HepG2 (cell line): ENCODE data around the gene AK9. TPM values are rescaled to one million over a fixed set of nuclear protein-coding genes. Genes with fewer than 3 reads are reported as not detected.

ENCODE experiments used
- ATAC-seq: fragments of 200-7000 bp; cut with Tn5 transposase; 3 replicates; pipeline ENCODE4 v1.9.1; 2020; ENCODE audit warnings: mild to moderate bottlenecking, moderate library complexity
- BruUV-seq: library from RNA; stranded (reverse); fragments of 400-500 nt; replicated peaks from 2 replicates; lab custom pipeline; 2021; lab: Mats Ljungman, UMichigan
- CTCF ChIA-PET: fragments of 300-600 bp; formaldehyde crosslinking; extraction: SDS; loops from one replicate; lab custom pipeline; 2021; ENCODE audit warnings: low total read pairs, inconsistent platforms, low intra/inter-chr PET ratio; lab: Yijun Ruan, JAX
- POLR2A ChIA-PET: fragments of 350-600 bp; sonication (Branson Sonifier 250); formaldehyde crosslinking; loops from one replicate; lab custom pipeline; 2020; ENCODE audit warnings: antibody characterized with exemption, inconsistent platforms; lab: Yijun Ruan, JAX
- DNase-seq: peaks from one replicate; pipeline ENCODE4 v3.0.0-alpha.2; 2015; ENCODE audit warnings: low spot score
- FAIRE-seq: peaks from 3 replicates; lab custom pipeline; 2011; peaks lifted over from hg19 to GRCh38; lab: Jason Lieb, UNC
- H2AFZ ChIP-seq: one replicate; pipeline ENCODE4 v1.6.1; 2011; ENCODE audit warnings: low read length, inconsistent platforms
- H3K27ac ChIP-seq: fragments of 300-600 bp; 3 replicates; pipeline ENCODE4 v1.8.0; 2011; ENCODE audit warnings: mixed run types, mild to moderate bottlenecking, mixed read lengths, low read length, inconsistent platforms; ENCODE audit not compliant: insufficient read depth; ENCODE audit errors: extremely low read length
- H3K27me3 ChIP-seq, 2 experiments: fragments of 200-600 bp in 1 of 2; 2 replicates in 1 of 2; 3 replicates in 1 of 2; pipeline versions ENCODE4 v1.6.0 to v1.8.0; 2011; ENCODE audit warnings: low read length in 2 of 2, mild to moderate bottlenecking in 2 of 2, moderate library complexity in 2 of 2, inconsistent platforms in 1 of 2; ENCODE audit not compliant: insufficient read depth in 2 of 2, control insufficient read depth in 1 of 2
- H3K36me3 ChIP-seq, 2 experiments: fragments of 200-600 bp in 1 of 2; replicated peaks in 1 of 2; 2 replicates in 1 of 2; 3 replicates in 1 of 2; pipeline versions ENCODE4 v1.5.1 to v1.8.0; 2011; ENCODE audit warnings: low read length in 2 of 2, inconsistent platforms in 1 of 2; ENCODE audit not compliant: insufficient read depth in 2 of 2, control insufficient read depth in 1 of 2
- H3K4me1 ChIP-seq: 2 replicates; pipeline ENCODE4 v1.5.1; 2012; ENCODE audit warnings: low read length, inconsistent platforms; ENCODE audit not compliant: insufficient read depth
- H3K4me2 ChIP-seq: 2 replicates; pipeline ENCODE4 v1.6.0; 2011; ENCODE audit warnings: low read depth, low read length, inconsistent platforms
- H3K4me3 ChIP-seq, 3 experiments: fragments of 200-600 bp in 1 of 3; sonication (generic), shearing (Covaris generic) in 1 of 3; replicated peaks in 1 of 3; 2 replicates each; pipeline ENCODE4 v1.5.1; 2011 to 2016; ENCODE audit warnings: low read length in 3 of 3, inconsistent platforms in 2 of 3, low read depth in 2 of 3, mild to moderate bottlenecking in 2 of 3, control low read depth in 1 of 3, mixed read lengths in 1 of 3; ENCODE audit not compliant: insufficient read depth in 1 of 3
- H3K79me2 ChIP-seq: one replicate; pipeline ENCODE4 v1.6.1; 2011; ENCODE audit warnings: low read length, inconsistent platforms; ENCODE audit not compliant: insufficient read depth
- H3K9ac ChIP-seq: 2 replicates; pipeline ENCODE4 v1.6.0; 2011; ENCODE audit warnings: mild to moderate bottlenecking, low read depth, low read length, inconsistent platforms; ENCODE audit not compliant: insufficient read depth
- H3K9me3 ChIP-seq: 2 replicates; pipeline ENCODE4 v1.5.1; 2012; ENCODE audit warnings: mild to moderate bottlenecking, low read length
- H4K20me1 ChIP-seq: 2 replicates; pipeline ENCODE4 v1.6.0; 2011; ENCODE audit warnings: inconsistent platforms, mild to moderate bottlenecking, low read length, moderate library complexity; ENCODE audit not compliant: insufficient read depth
- ATF4 ChIP-seq, 2 experiments: fragments of 450-650 bp in 1 of 2; sonication (generic) in 1 of 2; formaldehyde crosslinking; IDR thresholded peaks; 2 replicates each; pipeline versions ENCODE4 v1.5.0 to v1.8.0; 2020 to 2022; ENCODE audit warnings: mild to moderate bottlenecking in 1 of 2, missing genetic modification reagents in 1 of 2
- CEBPZ ChIP-seq: IDR thresholded peaks from 2 replicates; pipeline ENCODE4 v1.6.1; 2012; ENCODE audit warnings: low read length, improper control_type of control experiment
- E2F5 ChIP-seq: sonication (generic); formaldehyde crosslinking; conservative IDR thresholded peaks from 2 replicates; pipeline ENCODE4 v1.4.0; 2020; ENCODE audit warnings: missing genetic modification reagents
- NR2F1 ChIP-seq, 2 experiments: fragments of 450-650 bp in 1 of 2; formaldehyde crosslinking in 1 of 2; IDR thresholded peaks; 2 replicates each; pipeline versions ENCODE4 v1.5.0 to v1.6.1; 2016 to 2020; ENCODE audit warnings: mild to moderate bottlenecking in 1 of 2, missing compliant biosample characterization in 1 of 2, missing genetic modification reagents in 1 of 2, moderate library complexity in 1 of 2
- SP2 ChIP-seq: sonication (generic); formaldehyde crosslinking; IDR thresholded peaks from 2 replicates; pipeline ENCODE4 v1.5.1; 2020; ENCODE audit warnings: mild to moderate bottlenecking, missing genetic modification reagents
- ZNF710 ChIP-seq: sonication (generic); formaldehyde crosslinking; IDR thresholded peaks from 2 replicates; pipeline ENCODE4 v1.5.0; 2020; ENCODE audit warnings: mild to moderate bottlenecking, missing genetic modification reagents, borderline replicate concordance
- ZNF773 ChIP-seq: sonication (generic); formaldehyde crosslinking; IDR thresholded peaks from 2 replicates; pipeline ENCODE4 v1.4.0; 2020; ENCODE audit warnings: missing genetic modification reagents, borderline replicate concordance
- WGBS: methylation state at CpG from one replicate; pipeline ENCODE4 v1.1.6; 2017; ENCODE audit warnings: low lambda C conversion rate; 5-methylcytosine and 5-hydroxymethylcytosine counted together
- in situ Hi-C: cut with HindIII; loops from 2 replicates; pipeline ENCODE4 v1.10.0; 2017; ENCODE audit warnings: low pct_unique_long_range_greater_than_20kb; ENCODE audit not compliant: extremely low pct_ligation_motif_present
- intact Hi-C: fragments of 100-400 bp; cut with micrococcal nuclease; formaldehyde crosslinking; loops from one replicate; pipeline ENCODE4 v1.10.0; 2022; ENCODE audit not compliant: unreplicated experiment
- polyA plus RNA-seq, 8 experiments: library from polyadenylated mRNA; depleted of rRNA in 3 of 8; stranded (reverse) in 7 of 8; unstranded in 1 of 8; fragments of >200 nt; fragmentation: Illumina TruSeq in 4 of 8; extraction: Trizol in 4 of 8; gene quantifications; 2 replicates each; pipeline versions ENCODE4 v1.2.1 to v1.2.3, GENCODE V29; 2011 to 2016; ENCODE audit warnings: low read depth in 4 of 8, missing spikeins in 1 of 8, mixed read lengths in 1 of 8; ENCODE audit not compliant: insufficient read depth in 1 of 8
- total RNA-seq, 5 experiments: library from RNA; depleted of rRNA; stranded (reverse); fragments of >200 nt; fragmentation: Illumina TruSeq; extraction: Trizol; gene quantifications; 2 replicates each; pipeline ENCODE4 v1.2.3, GENCODE V29; 2016; ENCODE audit warnings: low read depth in 1 of 5

The AK9 gene
- total and polyA plus RNA-seq, 2 of the 13 experiments (the other 11 are each of a cell fraction or from before 2014, with no cell fraction given) = 3.2 to 4.8 TPM

- POLR2A ChIA-PET = interaction anchor here (1.0 kb wide), 1 partner anchor 9 kb away, joined by 3 read pairs; no protein-coding TSS in a partner anchor
- H3K36me3 ChIP-seq = no peaks in the 10 kb centered on the region; a peak in 2 of 5 replicates
Measured at GRCh38 chr6:109450801-109451200, 240.2 kb downstream of the AK9 start.

More at GRCh38 chr6:109450801-109451200, 240.2 kb downstream of the AK9 start:
- Histone ChIP-seq H3K4me2 (no peak overlapping the region), H4K20me1 (no peaks in the 10 kb centered on the region), H3K4me1 (peaks cover 8% of the 10 kb centered on the region; the same call in 1 of the 2 replicates), H3K79me2 (no peaks in the 10 kb centered on the region), H3K4me3 (no peak overlapping the region), H3K9me3 (no peaks in the 10 kb centered on the region), H3K27me3 (no peaks in the 10 kb centered on the region), H2AFZ (no peak overlapping the region), H3K9ac (no peak overlapping the region), H3K27ac (no peak overlapping the region)
- TF ChIP-seq NR2F1 (CRISPR knock-in tag; IDR thresholded peaks at IDR 0.05) (no peak), E2F5 (no peak), ATF4 (CRISPR knock-in tag; IDR thresholded peaks at IDR 0.05) (no peak), SP2 (CRISPR knock-in tag) (no peak), ZNF710 (CRISPR knock-in tag) (no peak), CEBPZ (no peak), ZNF773 (CRISPR knock-in tag) (no peak)
- ATAC-seq = no peak
- CTCF ChIA-PET = no interaction called here
- in situ Hi-C loops (no loop called here), intact Hi-C loops (no loop called here)
- no peak for FAIRE-seq
- DNase-seq = no peak
- no TSS peak for BruUV-seq
- 91% methylated on average over 3 of the region's 3 CpGs for WGBS
